Neutrophil (primary cell): ENCODE measurements around the gene FAF1.
"Not testable (repeated sequence)": the region's sequence is repeated elsewhere in the genome, so short reads cannot be mapped to it uniquely, and the experiment has no call there.

Source experiments
- H3K27ac ChIP-seq: fragments of 200-600 bp; sonication (generic); 2 replicates; pipeline ENCODE4 v1.5.1; 2016; ENCODE audit warnings: mild to moderate bottlenecking, moderate library complexity
- H3K27me3 ChIP-seq: fragments of 200-600 bp; sonication (generic); 2 replicates; pipeline ENCODE4 v1.6.0; 2016; ENCODE audit warnings: mild to moderate bottlenecking
- H3K36me3 ChIP-seq: fragments of 200-600 bp; sonication (generic); 2 replicates; pipeline ENCODE4 v1.5.1; 2017
- H3K4me1 ChIP-seq, 2 experiments: fragments of 200-600 bp in 1 of 2; sonication (generic) in 1 of 2; 1 replicate in 1 of 2; 2 replicates in 1 of 2; pipeline versions ENCODE4 v1.5.1 to v1.6.1; 2013 to 2016; ENCODE audit warnings: low read depth in 1 of 2, low read length in 1 of 2, mild to moderate bottlenecking in 1 of 2, moderate library complexity in 1 of 2; ENCODE audit not compliant: control insufficient read depth in 1 of 2, insufficient read depth in 1 of 2
- H3K4me3 ChIP-seq, 2 experiments: fragments of 200-600 bp in 1 of 2; sonication (generic) in 1 of 2; 1 replicate in 1 of 2; 2 replicates in 1 of 2; pipeline ENCODE4 v1.5.1; 2013 to 2016; ENCODE audit warnings: low read depth in 1 of 2, low read length in 1 of 2, mild to moderate bottlenecking in 1 of 2, moderate library complexity in 1 of 2
- H3K9me3 ChIP-seq: fragments of 200-600 bp; sonication (generic); 2 replicates; pipeline ENCODE4 v1.5.1; 2016
- TF ChIP-seq, protein P1 (sequence below): fragments of 200-600 bp; sonication (generic); IDR thresholded peaks from 2 replicates; pipeline ENCODE4 v1.5.1; 2016; ENCODE audit warnings: antibody characterized with exemption

The FAF1 gene

DNA sequence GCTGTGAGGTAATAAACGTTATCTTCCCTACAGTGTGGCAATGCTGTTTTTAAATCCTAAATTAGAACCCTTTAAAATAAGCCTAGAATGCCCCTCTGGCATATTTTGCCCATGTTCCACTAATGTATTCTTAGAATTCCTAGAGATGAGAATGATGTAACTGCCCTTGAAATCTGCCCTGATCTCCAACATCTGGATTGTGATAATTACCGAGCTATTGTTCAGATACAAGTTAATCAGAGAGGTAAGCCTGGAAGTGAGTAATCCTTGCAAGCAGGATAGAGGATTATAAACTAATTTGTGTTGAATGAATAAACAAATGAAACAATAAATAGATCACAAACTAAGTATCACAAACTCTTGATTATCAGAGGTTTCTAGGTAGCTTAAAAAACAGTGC lies 429.0 kb downstream of the FAF1 start:
- TF ChIP-seq, protein P1, sequence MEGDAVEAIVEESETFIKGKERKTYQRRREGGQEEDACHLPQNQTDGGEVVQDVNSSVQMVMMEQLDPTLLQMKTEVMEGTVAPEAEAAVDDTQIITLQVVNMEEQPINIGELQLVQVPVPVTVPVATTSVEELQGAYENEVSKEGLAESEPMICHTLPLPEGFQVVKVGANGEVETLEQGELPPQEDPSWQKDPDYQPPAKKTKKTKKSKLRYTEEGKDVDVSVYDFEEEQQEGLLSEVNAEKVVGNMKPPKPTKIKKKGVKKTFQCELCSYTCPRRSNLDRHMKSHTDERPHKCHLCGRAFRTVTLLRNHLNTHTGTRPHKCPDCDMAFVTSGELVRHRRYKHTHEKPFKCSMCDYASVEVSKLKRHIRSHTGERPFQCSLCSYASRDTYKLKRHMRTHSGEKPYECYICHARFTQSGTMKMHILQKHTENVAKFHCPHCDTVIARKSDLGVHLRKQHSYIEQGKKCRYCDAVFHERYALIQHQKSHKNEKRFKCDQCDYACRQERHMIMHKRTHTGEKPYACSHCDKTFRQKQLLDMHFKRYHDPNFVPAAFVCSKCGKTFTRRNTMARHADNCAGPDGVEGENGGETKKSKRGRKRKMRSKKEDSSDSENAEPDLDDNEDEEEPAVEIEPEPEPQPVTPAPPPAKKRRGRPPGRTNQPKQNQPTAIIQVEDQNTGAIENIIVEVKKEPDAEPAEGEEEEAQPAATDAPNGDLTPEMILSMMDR, result no peak
- H3K4me1 ChIP-seq, result no peaks in the 10 kb centered on the region
- no peaks in the 10 kb centered on the region for H3K9me3 ChIP-seq
- H3K36me3 ChIP-seq, result peaks cover 20% of the 10 kb centered on the region
- H3K27ac ChIP-seq, result no peak overlapping the region
- H3K27me3 ChIP-seq, result no peaks in the 10 kb centered on the region
- H3K4me3 ChIP-seq, result no peak overlapping the region

- no peak overlapping the region for H3K4me3 ChIP-seq
- TF ChIP-seq, protein P1, result no peak
These were observed 430.6 kb downstream of the FAF1 start for GRCh38 chr1:50529510-50529909.

DNA sequence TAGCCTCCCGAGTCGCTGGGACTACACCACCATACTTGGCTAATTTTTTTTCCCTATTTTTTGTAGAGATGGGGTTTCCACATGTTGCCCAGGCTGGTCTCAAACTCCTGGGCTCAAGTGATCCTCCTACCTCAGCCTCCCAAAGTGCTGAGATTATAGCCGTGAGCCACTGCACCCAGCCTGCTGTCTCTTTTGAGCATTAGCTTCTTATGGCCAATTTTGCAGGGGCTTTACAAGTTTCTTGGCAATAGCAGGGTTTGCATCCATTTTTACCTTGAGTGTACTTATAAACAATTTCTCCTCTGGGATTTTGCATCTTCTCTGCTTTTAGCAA lies 432.1 kb downstream of the FAF1 start:
- H3K27ac ChIP-seq, H3K4me3 ChIP-seq, H3K9me3 ChIP-seq, H3K27me3 ChIP-seq, H3K36me3 ChIP-seq, H3K4me1 ChIP-seq: not testable (repeated sequence)

More at GRCh38 chr1:50529510-50529909, 430.6 kb downstream of the FAF1 start:
- H3K4me1 ChIP-seq, result no peaks in the 10 kb centered on the region
- H3K9me3 ChIP-seq, result no peaks in the 10 kb centered on the region
- H3K36me3 ChIP-seq, result peaks cover 16% of the 10 kb centered on the region
- no peak overlapping the region for H3K27ac ChIP-seq
- H3K27me3 ChIP-seq, result no peaks in the 10 kb centered on the region

DNA sequence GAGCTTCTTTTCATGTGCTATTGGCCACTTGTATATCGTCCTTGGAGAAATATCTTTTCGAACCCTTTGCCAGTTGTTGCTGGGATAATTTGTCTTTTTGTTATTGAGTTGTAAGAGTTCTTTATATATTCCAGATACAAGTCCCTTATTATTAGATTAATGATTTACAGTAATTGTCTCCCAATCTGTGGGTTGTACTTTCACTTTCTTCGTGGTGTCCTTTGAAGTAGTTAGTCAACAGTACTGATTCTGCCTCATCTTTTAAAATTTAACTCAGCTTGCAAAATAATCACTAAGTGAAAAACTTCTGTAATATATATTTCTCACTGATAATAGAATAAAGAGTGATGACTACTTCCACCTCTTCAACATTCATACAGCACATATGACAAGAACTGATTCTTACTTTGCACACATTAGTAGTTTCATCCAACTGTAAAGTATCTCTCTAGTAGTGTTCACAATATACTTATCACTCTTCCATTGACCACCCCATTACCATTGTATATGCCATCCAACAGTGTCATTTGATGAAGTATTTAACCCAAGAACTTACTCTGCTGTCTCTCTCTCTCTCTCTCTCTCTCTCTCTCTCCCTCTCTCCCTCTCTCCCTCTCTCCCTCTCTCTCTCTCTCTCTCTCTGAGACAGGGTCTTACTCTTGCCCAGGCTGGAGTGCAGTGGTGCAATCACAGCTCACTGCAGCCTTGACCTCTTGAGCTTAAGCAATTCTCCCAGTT lies 432.6 kb downstream of the FAF1 start:
- TF ChIP-seq, protein P1, result no peak
- H3K4me1 ChIP-seq, result peaks cover 0 to 6% of the 10 kb centered on the region in 2 experiments
- H3K9me3 ChIP-seq, result no peaks in the 10 kb centered on the region
- no peaks in the 10 kb centered on the region for H3K36me3 ChIP-seq
- H3K27me3 ChIP-seq, result no peaks in the 10 kb centered on the region
- H3K4me3 ChIP-seq, result no peak overlapping the region
- no peak overlapping the region for H3K27ac ChIP-seq

DNA sequence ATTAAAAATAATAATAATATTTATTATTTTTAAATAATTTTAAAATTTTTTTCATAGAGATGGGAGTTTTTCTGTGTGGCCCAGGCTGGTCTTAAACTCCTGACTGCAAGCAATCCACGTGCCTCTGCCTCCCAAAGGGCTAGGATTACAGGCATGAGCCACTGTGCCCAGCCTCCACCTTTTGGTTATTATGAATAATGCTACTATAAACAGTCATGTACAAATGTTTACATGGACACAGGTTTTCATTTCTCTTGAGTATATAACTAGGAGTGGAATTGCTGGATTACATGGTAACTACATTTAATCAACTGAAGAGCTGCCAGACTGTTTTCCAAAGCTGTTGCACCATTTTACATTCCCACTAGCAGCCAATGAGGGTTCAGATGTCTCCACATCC lies 433.6 kb downstream of the FAF1 start:
- H3K36me3 ChIP-seq, result no peaks in the 10 kb centered on the region
- TF ChIP-seq, protein P1, result no peak
- no peak overlapping the region for H3K27ac ChIP-seq
- H3K4me3 ChIP-seq, result no peak overlapping the region
- H3K4me1 ChIP-seq, result peaks cover 0 to 7% of the 10 kb centered on the region in 2 experiments
- H3K27me3 ChIP-seq, result no peaks in the 10 kb centered on the region
- H3K9me3 ChIP-seq, result no peaks in the 10 kb centered on the region

GRCh38 chr1:50523548-50523947 lies 436.5 kb downstream of the FAF1 start:
- TF ChIP-seq, protein P1, result no peak
- Histone ChIP-seq H3K4me1 (peaks cover 0 to 7% of the 10 kb centered on the region in 2 experiments), H3K9me3 (no peaks in the 10 kb centered on the region), H3K4me3 (no peak overlapping the region), H3K27me3 (no peaks in the 10 kb centered on the region), H3K36me3 (peaks cover 4% of the 10 kb centered on the region), H3K27ac (no peak overlapping the region)
